ENCODE data around the gene SYTL5.
"Not testable (repeated sequence)": the region's sequence is repeated elsewhere in the genome, so short reads cannot be mapped to it uniquely, and the experiment has no call there.

The SYTL5 gene

DNA sequence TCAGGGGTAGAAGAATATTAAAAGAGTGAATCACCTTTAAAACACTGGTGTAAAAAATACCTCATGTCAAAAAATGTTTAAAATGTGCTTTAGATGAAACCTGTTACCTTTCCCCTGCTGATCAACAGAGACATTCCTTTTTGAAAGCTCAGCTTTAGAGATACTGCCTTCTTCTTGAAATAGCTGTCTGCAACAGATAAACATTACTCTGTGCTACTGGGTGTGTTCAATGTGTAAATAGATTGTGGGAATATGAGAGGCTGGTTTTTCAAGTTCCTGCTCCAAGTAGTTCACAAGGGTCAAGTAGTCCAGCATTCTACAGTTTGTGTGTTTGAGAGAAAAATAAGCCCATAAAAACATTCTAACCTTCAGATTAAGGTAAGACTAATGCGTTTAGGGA, at the start of gene SYTL5:
TSS of gene SYTL5 (plus strand) at position 263 of the 400 bp plus-strand sequence. CDS start 27,337 bp downstream, outside the sequence.
- Histone ChIP-seq H3K27ac (ENCODE audit: low read length) (no peak within 1 kb of the TSS), H3K27me3 (ENCODE audit: control insufficient read depth, insufficient read depth, low read length) (no peaks in the 10 kb centered on the region), H3K4me3 (ENCODE audit: low read length) (no peak within 1 kb of the TSS), H3K9me3 (ENCODE audit: control insufficient read depth, insufficient read depth, low read length) (no peaks in the 10 kb centered on the region), H3K36me3 (ENCODE audit: control insufficient read depth, insufficient read depth, low read length) (no peaks in the 10 kb centered on the region), H3K4me1 (ENCODE audit: control insufficient read depth, insufficient read depth, low read length) (no peaks in the 10 kb centered on the region)
- WGBS (ENCODE audit: insufficient coverage, insufficient read length), result no CpG with 5 or more reads among the region's 1 CpG
- DNase-seq (ENCODE audit: low read depth, low spot score), result no peak

DNA sequence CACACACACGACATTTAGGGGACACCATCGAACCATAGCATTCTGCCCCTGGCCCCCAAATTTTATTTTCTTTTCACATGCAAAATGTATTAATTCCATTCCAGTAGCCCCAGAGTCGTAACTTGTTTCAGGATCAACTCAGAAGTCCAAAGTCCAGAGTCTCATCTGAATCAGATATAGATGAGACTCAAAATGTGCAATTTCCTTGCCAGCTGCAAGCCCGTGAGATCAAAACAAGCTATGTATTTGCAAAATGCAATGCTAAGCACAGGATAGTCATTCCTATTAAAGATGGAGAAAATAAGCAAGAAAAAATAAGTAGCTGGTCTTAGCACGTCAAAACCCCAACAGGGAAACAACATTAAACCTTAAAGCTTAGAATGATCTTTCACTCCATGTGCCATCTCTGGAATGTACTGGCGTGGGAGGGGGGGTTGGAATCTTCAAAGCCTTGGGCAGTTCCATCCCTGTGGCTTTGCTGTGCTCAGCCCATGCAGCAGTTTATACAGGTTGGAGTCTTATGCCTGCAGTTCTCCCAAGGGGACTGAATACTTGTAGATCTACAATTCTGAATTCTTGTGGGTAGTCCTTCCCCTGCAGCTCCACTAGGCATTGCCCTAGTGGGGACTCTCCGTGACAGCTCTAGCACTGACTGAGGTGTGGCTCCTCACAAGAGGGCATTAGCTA, 47.7 kb upstream of the SYTL5 start:
- H3K4me3 ChIP-seq (ENCODE audit: low read length), result no peak overlapping the region
- H3K9me3 ChIP-seq (ENCODE audit: control insufficient read depth, insufficient read depth, low read length), result no peaks in the 10 kb centered on the region
- no peaks in the 10 kb centered on the region for H3K27me3 ChIP-seq (ENCODE audit: control insufficient read depth, insufficient read depth, low read length)
- no peak overlapping the region for H3K27ac ChIP-seq (ENCODE audit: low read length)
- H3K4me1 ChIP-seq (ENCODE audit: control insufficient read depth, insufficient read depth, low read length), result no peaks in the 10 kb centered on the region
- DNase-seq (ENCODE audit: low read depth, low spot score), result no peak
- no CpG with 5 or more reads among the region's 7 CpGs for WGBS (ENCODE audit: insufficient coverage, insufficient read length)
- no peaks in the 10 kb centered on the region for H3K36me3 ChIP-seq (ENCODE audit: control insufficient read depth, insufficient read depth, low read length)

DNA sequence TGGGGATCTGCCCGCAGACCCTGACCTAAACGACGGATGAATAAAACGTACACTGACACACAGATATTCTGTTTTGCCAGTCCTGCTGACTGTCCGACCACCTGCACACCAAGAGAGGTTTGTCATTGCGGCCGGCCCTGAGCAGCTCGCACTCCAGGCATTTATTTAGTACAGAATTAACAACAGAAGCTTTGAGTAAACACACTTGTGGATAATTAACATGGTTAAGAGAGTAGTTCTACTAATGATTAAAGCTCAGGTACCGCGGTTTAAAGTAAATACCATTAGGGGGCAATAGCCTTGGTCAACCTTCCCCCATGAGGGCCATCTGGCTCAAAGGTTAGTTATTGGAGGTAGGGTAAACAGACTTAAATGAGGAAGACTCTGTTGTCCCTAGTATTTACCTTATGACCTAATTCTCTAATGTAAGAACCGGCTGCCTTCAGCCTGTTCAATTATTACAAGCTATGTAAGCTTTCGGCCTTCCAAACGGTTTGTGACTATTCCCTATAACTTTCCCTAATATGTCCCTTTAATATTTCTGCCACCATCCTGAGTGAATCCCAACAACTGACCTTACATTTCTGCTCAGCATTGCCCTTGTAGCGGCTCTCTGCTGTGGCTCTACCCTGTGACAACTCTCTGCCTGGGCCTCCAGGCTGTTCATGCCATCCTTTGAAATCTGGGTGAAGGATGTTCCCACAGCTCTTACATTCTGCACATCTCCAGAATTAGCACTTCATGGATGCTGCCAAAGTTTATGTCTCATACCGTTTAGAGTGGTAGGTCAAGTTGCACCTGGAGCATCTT, 46.9 kb upstream of the SYTL5 start:
- no peaks in the 10 kb centered on the region for H3K36me3 ChIP-seq (ENCODE audit: control insufficient read depth, insufficient read depth, low read length)
- no peaks in the 10 kb centered on the region for H3K9me3 ChIP-seq (ENCODE audit: control insufficient read depth, insufficient read depth, low read length)
- H3K4me1 ChIP-seq (ENCODE audit: control insufficient read depth, insufficient read depth, low read length), result no peaks in the 10 kb centered on the region
- no peak overlapping the region for H3K4me3 ChIP-seq (ENCODE audit: low read length)
- WGBS (ENCODE audit: insufficient coverage, insufficient read length), result no CpG with 5 or more reads among the region's 15 CpGs
- DNase-seq (ENCODE audit: low read depth, low spot score), result no peak
- no peaks in the 10 kb centered on the region for H3K27me3 ChIP-seq (ENCODE audit: control insufficient read depth, insufficient read depth, low read length)
- no peak overlapping the region for H3K27ac ChIP-seq (ENCODE audit: low read length)

DNA sequence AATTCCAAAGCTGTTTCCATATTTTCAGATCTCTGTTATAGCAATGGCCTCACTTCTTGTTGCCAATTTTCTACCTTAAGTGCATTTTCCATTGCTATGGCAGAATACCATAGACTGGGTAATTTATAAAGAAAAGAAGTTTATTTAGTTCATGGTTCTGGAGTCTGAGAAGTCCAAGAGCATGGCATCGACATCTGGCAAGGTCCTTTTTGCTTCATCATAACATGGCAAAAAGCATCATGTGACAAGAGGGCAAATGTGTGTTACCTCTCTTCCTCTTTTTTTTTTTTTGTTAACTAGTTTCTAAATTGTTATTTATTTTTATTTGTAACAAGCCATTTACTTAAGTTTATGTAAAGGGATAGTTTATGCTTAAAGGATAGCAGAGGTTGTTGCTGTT, 45.2 kb upstream of the SYTL5 start:
- H3K4me1 ChIP-seq (ENCODE audit: control insufficient read depth, insufficient read depth, low read length), result no peaks in the 10 kb centered on the region
- no peak for DNase-seq (ENCODE audit: low read depth, low spot score)
- no peak overlapping the region for H3K4me3 ChIP-seq (ENCODE audit: low read length)
- H3K36me3 ChIP-seq (ENCODE audit: control insufficient read depth, insufficient read depth, low read length), result no peaks in the 10 kb centered on the region
- H3K9me3 ChIP-seq (ENCODE audit: control insufficient read depth, insufficient read depth, low read length), result no peaks in the 10 kb centered on the region
- H3K27ac ChIP-seq (ENCODE audit: low read length), result no peak overlapping the region
- WGBS (ENCODE audit: insufficient coverage, insufficient read length), result no CpG with 5 or more reads among the region's 1 CpG
- H3K27me3 ChIP-seq (ENCODE audit: control insufficient read depth, insufficient read depth, low read length), result no peaks in the 10 kb centered on the region

DNA sequence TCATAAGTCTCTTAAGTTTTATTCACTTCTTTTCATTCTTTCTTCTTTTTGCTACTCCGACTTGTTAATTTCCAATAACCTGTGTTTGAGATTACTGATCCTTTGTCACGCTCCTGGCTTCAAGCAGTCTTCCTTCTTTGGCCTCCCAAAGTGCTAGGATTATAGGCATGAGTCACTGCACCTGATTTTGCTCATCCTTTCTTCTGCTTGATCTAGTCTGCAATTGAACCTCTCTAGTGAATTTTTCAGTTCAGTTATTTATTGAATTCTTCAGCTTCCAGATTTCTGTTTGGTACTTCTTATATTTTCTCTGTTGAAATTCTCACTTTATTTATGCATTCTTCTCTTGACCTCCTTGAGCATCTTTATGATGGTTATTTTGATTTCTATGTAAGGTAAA, 38.6 kb upstream of the SYTL5 start:
- H3K27me3 ChIP-seq (ENCODE audit: control insufficient read depth, insufficient read depth, low read length), result no peaks in the 10 kb centered on the region
- no peak overlapping the region for H3K27ac ChIP-seq (ENCODE audit: low read length)
- no peak for DNase-seq (ENCODE audit: low read depth, low spot score)
- WGBS (ENCODE audit: insufficient coverage, insufficient read length), result no CpG with 5 or more reads among the region's 2 CpGs
- no peaks in the 10 kb centered on the region for H3K9me3 ChIP-seq (ENCODE audit: control insufficient read depth, insufficient read depth, low read length)
- no peaks in the 10 kb centered on the region for H3K4me1 ChIP-seq (ENCODE audit: control insufficient read depth, insufficient read depth, low read length)
- no peak overlapping the region for H3K4me3 ChIP-seq (ENCODE audit: low read length)
- H3K36me3 ChIP-seq (ENCODE audit: control insufficient read depth, insufficient read depth, low read length), result no peaks in the 10 kb centered on the region

DNA sequence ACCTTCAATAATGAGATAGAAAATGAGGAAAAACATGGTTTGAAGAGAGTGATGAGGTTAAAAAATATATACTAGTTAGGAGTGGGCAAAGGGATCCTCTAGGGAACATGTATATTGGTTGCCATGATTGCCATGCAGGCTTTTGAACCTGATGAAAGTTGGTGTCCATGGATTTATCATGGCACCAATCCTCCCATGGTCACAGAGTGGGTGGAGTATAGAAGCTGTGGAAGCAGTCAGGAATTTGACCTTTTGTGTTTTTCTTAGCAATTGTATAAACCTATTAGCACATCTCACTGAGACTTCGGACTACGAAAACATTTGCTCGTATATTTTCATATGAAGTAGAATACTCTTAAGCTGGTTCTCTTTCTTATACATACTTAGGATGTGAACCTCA, 30.9 kb upstream of the SYTL5 start:
- DNase-seq (ENCODE audit: low read depth, low spot score), result no peak
- no peaks in the 10 kb centered on the region for H3K9me3 ChIP-seq (ENCODE audit: control insufficient read depth, insufficient read depth, low read length)
- no peak overlapping the region for H3K4me3 ChIP-seq (ENCODE audit: low read length)
- no peaks in the 10 kb centered on the region for H3K4me1 ChIP-seq (ENCODE audit: control insufficient read depth, insufficient read depth, low read length)
- no CpG with 5 or more reads among the region's 3 CpGs for WGBS (ENCODE audit: insufficient coverage, insufficient read length)
- H3K27ac ChIP-seq (ENCODE audit: low read length), result no peak overlapping the region
- H3K27me3 ChIP-seq (ENCODE audit: control insufficient read depth, insufficient read depth, low read length), result no peaks in the 10 kb centered on the region
- no peaks in the 10 kb centered on the region for H3K36me3 ChIP-seq (ENCODE audit: control insufficient read depth, insufficient read depth, low read length)

DNA sequence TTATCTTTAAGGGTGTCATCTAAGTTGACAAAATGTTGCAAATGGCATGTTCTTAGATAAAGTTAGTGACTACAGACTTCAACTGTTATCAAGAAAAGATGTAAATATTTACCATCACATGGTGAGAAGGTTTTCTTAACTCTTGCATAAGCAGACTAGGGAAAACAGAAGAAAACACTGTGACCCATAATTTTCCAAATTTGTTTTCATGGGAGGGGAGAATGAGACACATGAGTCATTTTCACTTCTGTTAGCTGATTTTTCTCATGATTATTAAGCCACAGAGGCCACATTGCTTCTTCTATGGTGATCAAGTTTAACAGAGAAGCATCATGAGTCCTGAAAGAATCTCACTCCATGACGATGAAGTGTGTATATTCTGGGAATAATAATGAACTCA, 30.2 kb upstream of the SYTL5 start:
- Histone ChIP-seq H3K27me3 (ENCODE audit: control insufficient read depth, insufficient read depth, low read length) (no peaks in the 10 kb centered on the region), H3K36me3 (ENCODE audit: control insufficient read depth, insufficient read depth, low read length) (no peaks in the 10 kb centered on the region), H3K27ac (ENCODE audit: low read length) (no peak overlapping the region), H3K9me3 (ENCODE audit: control insufficient read depth, insufficient read depth, low read length) (no peaks in the 10 kb centered on the region), H3K4me1 (ENCODE audit: control insufficient read depth, insufficient read depth, low read length) (no peaks in the 10 kb centered on the region), H3K4me3 (ENCODE audit: low read length) (no peak overlapping the region)
- WGBS (ENCODE audit: insufficient coverage, insufficient read length), result no CpG with 5 or more reads among the region's 1 CpG
- no peak for DNase-seq (ENCODE audit: low read depth, low spot score)

DNA sequence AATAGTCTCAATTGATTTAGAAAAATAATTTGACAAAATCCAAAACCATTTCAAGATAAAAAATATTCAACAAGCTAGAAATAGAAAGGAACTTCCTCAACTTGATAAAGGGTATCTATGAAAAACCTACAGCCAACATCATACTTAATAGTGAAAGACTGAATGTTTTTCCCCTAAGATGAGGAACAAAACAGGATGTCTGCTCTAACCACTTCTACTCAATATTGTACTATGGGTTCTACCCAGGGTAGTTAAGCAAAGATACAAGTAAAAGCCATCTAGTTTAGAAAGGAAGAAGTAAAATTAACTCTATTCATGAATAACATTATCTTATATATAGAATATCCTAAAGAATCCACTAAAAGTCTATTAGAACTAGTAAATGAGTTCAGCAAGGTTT, 21.5 kb upstream of the SYTL5 start:
- Histone ChIP-seq H3K27me3 (ENCODE audit: control insufficient read depth, insufficient read depth, low read length) (no peaks in the 10 kb centered on the region), H3K36me3 (ENCODE audit: control insufficient read depth, insufficient read depth, low read length) (no peaks in the 10 kb centered on the region), H3K4me3 (ENCODE audit: low read length) (no peak overlapping the region), H3K4me1 (ENCODE audit: control insufficient read depth, insufficient read depth, low read length) (no peaks in the 10 kb centered on the region), H3K27ac (ENCODE audit: low read length) (no peak overlapping the region), H3K9me3 (ENCODE audit: control insufficient read depth, insufficient read depth, low read length) (no peaks in the 10 kb centered on the region)
- DNase-seq (ENCODE audit: low read depth, low spot score), result no peak

DNA sequence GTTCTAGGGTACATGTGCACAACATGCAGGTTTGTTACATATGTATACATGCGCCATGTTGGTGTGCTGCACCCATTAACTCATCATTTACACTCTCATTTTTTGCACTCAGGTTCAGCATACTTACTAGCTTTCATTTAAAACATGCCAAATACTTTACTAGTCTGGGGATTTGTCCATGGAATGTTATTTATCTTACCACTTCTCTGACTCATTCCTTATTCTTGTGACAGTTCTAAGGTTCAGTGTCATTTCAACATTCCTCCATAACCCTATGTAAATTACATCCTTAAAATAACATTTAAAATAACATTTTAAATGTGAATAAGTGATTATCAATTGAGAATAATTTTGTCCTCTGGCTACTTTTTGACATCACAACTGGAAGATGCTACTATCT, 19.5 kb upstream of the SYTL5 start:
- Histone ChIP-seq H3K36me3 (ENCODE audit: control insufficient read depth, insufficient read depth, low read length) (no peaks in the 10 kb centered on the region), H3K4me3 (ENCODE audit: low read length) (no peak overlapping the region), H3K27me3 (ENCODE audit: control insufficient read depth, insufficient read depth, low read length) (no peaks in the 10 kb centered on the region), H3K4me1 (ENCODE audit: control insufficient read depth, insufficient read depth, low read length) (no peaks in the 10 kb centered on the region), H3K27ac (ENCODE audit: low read length) (no peak overlapping the region), H3K9me3 (ENCODE audit: control insufficient read depth, insufficient read depth, low read length) (no peaks in the 10 kb centered on the region)
- DNase-seq (ENCODE audit: low read depth, low spot score), result no peak
- WGBS (ENCODE audit: insufficient coverage, insufficient read length), result no CpG with 5 or more reads among the region's 1 CpG

DNA sequence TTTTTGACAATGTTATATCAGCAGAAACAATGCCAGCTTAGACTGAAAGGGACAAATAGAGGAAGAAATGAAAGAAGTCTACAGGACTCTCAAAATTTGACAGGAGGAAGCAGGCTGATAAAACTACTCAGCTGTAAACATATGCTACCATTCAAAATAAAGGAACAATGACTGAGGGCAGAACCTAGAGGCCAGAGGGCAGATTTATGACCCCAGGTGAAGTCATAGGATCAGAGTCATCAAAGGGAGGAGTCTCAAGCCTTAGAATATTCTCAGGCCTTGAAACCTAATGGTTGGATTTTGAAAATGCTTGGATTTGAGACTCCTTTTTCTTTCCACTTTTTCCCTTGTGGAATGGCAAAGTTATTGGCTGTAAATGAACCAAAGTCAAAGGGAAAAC, 17.0 kb upstream of the SYTL5 start:
- no peak overlapping the region for H3K27ac ChIP-seq (ENCODE audit: low read length)
- no peak for DNase-seq (ENCODE audit: low read depth, low spot score)
- H3K9me3 ChIP-seq (ENCODE audit: control insufficient read depth, insufficient read depth, low read length), result no peaks in the 10 kb centered on the region
- H3K36me3 ChIP-seq (ENCODE audit: control insufficient read depth, insufficient read depth, low read length), result no peaks in the 10 kb centered on the region
- peaks cover 2% of the 10 kb centered on the region; the same call in 1 of the 2 replicates for H3K4me1 ChIP-seq (ENCODE audit: control insufficient read depth, insufficient read depth, low read length)
- no peak overlapping the region for H3K4me3 ChIP-seq (ENCODE audit: low read length)
- no peaks in the 10 kb centered on the region for H3K27me3 ChIP-seq (ENCODE audit: control insufficient read depth, insufficient read depth, low read length)

DNA sequence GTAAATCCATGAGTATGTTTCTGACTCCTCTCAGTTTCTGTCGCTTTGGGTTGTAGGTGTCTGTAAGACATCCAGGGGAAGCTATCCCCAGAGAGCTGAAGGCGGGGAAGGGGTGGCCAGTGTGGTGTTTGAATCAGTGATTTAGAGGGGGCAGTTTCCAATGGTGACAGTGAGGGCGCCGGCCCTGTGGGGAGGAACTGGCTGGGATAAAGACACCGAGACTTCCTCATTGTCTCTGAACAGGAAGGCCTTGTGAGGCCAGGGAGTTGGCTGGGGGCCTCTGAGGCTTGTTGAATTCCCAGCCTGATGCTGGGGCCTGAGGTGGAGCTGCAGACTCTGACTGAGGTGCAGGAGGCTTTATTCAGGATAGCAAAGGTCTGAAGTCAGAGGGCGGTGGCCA, 15.1 kb upstream of the SYTL5 start:
- H3K4me3 ChIP-seq (ENCODE audit: low read length); H3K9me3 ChIP-seq (ENCODE audit: control insufficient read depth, insufficient read depth, low read length); H3K27me3 ChIP-seq (ENCODE audit: control insufficient read depth, insufficient read depth, low read length); DNase-seq (ENCODE audit: low read depth, low spot score); H3K4me1 ChIP-seq (ENCODE audit: control insufficient read depth, insufficient read depth, low read length); H3K27ac ChIP-seq (ENCODE audit: low read length); H3K36me3 ChIP-seq (ENCODE audit: control insufficient read depth, insufficient read depth, low read length): not testable (repeated sequence)
- no CpG with 5 or more reads among the region's 6 CpGs for WGBS (ENCODE audit: insufficient coverage, insufficient read length)
